IMR-90 (cell line): Measurements from ENCODE around the gene CASP14. TPM values are rescaled to one million over a fixed set of nuclear protein-coding genes. Genes with fewer than 3 reads are reported as not detected.

Experiments used
- ATAC-seq: fragments of 200-7000 bp; cut with Tn5 transposase; 2 replicates; pipeline ENCODE4 v1.9.1; 2020; ENCODE audit warnings: low read depth, mild to moderate bottlenecking, moderate library complexity
- BruUV-seq: library from RNA; stranded (reverse); fragments of 400-500 nt; replicated peaks from 2 replicates; lab custom pipeline; 2021; lab: Mats Ljungman, UMichigan
- CTCF ChIA-PET: fragments of 300-600 bp; formaldehyde crosslinking; extraction: SDS; loops from one replicate; lab custom pipeline; 2021; ENCODE audit warnings: antibody characterized with exemption; lab: Yijun Ruan, JAX
- POLR2A ChIA-PET: fragments of 300-600 bp; sonication (Branson Sonifier 250); formaldehyde crosslinking; loops from one replicate; lab custom pipeline; 2022; ENCODE audit warnings: antibody characterized with exemption; ENCODE audit not compliant: unreplicated experiment; lab: Charles Lee
- DNase-seq: peaks from one replicate; pipeline ENCODE4 v3.0.0; 2013
- H2AFZ ChIP-seq: replicated peaks from 2 replicates; pipeline ENCODE3; 2013; ENCODE audit warnings: low read length, mild to moderate bottlenecking; ENCODE audit not compliant: poor library complexity
- H2AK5ac ChIP-seq: 2 replicates; pipeline ENCODE4 v1.6.1; 2013; ENCODE audit warnings: low read depth, low read length, inconsistent platforms
- H2AK9ac ChIP-seq: replicated peaks from 2 replicates; pipeline ENCODE3; 2013; ENCODE audit warnings: mild to moderate bottlenecking, low read depth, low read length, moderate library complexity; ENCODE audit not compliant: poor library complexity
- H2BK120ac ChIP-seq: 2 replicates; pipeline ENCODE4 v1.6.1; 2013; ENCODE audit warnings: low read depth, low read length, inconsistent platforms
- H2BK15ac ChIP-seq: 3 replicates; pipeline ENCODE4 v1.6.1; 2013; ENCODE audit warnings: low read depth, low read length, inconsistent platforms
- H2BK20ac ChIP-seq: 2 replicates; pipeline ENCODE4 v1.6.1; 2013; ENCODE audit warnings: low read depth, mild to moderate bottlenecking, inconsistent platforms, low read length, moderate library complexity
- H2BK5ac ChIP-seq: 2 replicates; pipeline ENCODE4 v1.6.1; 2013; ENCODE audit warnings: mild to moderate bottlenecking, low read depth, low read length, inconsistent platforms; ENCODE audit not compliant: poor library complexity, severe bottlenecking
- H3K14ac ChIP-seq: replicated peaks from 2 replicates; pipeline ENCODE4 v1.6.1; 2013; ENCODE audit warnings: low read depth, low read length, inconsistent platforms
- H3K18ac ChIP-seq: 2 replicates; pipeline ENCODE4 v1.6.1; 2013; ENCODE audit warnings: low read depth, low read length, control low read depth
- H3K23ac ChIP-seq: 2 replicates; pipeline ENCODE4 v1.6.1; 2013; ENCODE audit warnings: low read depth, low read length, inconsistent platforms
- H3K27ac ChIP-seq: 2 replicates; pipeline ENCODE4 v1.5.1; 2013; ENCODE audit warnings: mild to moderate bottlenecking, control low read depth, low read length; ENCODE audit not compliant: insufficient read depth
- H3K27me3 ChIP-seq: 2 replicates; pipeline ENCODE4 v1.6.1; 2013; ENCODE audit warnings: low read length; ENCODE audit not compliant: control insufficient read depth, insufficient read depth
- H3K36me3 ChIP-seq: 2 replicates; pipeline ENCODE4 v1.6.1; 2013; ENCODE audit warnings: low read length, mixed read lengths; ENCODE audit not compliant: control insufficient read depth, insufficient read depth
- H3K4ac ChIP-seq: 2 replicates; pipeline ENCODE4 v1.6.1; 2013; ENCODE audit warnings: low read depth, low read length, inconsistent platforms
- H3K4me1 ChIP-seq: 2 replicates; pipeline ENCODE4 v1.6.1; 2013; ENCODE audit warnings: low read length, mixed read lengths; ENCODE audit not compliant: control insufficient read depth, insufficient read depth
- H3K4me2 ChIP-seq: 2 replicates; pipeline ENCODE4 v1.6.1; 2013; ENCODE audit warnings: low read depth, mild to moderate bottlenecking, control low read depth, low read length, moderate library complexity
- H3K4me3 ChIP-seq: 2 replicates; pipeline ENCODE4 v1.5.1; 2013; ENCODE audit warnings: low read depth, mild to moderate bottlenecking, control low read depth, low read length, moderate library complexity; ENCODE audit not compliant: insufficient read depth
- H3K56ac ChIP-seq: 2 replicates; pipeline ENCODE4 v1.6.1; 2013; ENCODE audit warnings: low read length, inconsistent platforms; ENCODE audit not compliant: insufficient read depth; ENCODE audit errors: extremely low read depth
- H3K79me1 ChIP-seq, 2 experiments: 2 replicates each; pipeline ENCODE4 v1.6.1; 2013; ENCODE audit warnings: low read length in 2 of 2, inconsistent platforms in 1 of 2, low read depth in 1 of 2
- H3K9ac ChIP-seq: 2 replicates; pipeline ENCODE4 v1.6.1; 2013; ENCODE audit warnings: low read depth, low read length, control low read depth
- H3K9me1 ChIP-seq: 2 replicates; pipeline ENCODE4 v1.6.1; 2013; ENCODE audit warnings: low read length, inconsistent platforms; ENCODE audit not compliant: insufficient read depth
- H3K9me3 ChIP-seq: 2 replicates; pipeline ENCODE4 v1.6.1; 2013; ENCODE audit warnings: low read length; ENCODE audit not compliant: control insufficient read depth, insufficient read depth
- H4K20me1 ChIP-seq: 2 replicates; pipeline ENCODE4 v1.6.1; 2013; ENCODE audit warnings: low read length, inconsistent platforms; ENCODE audit not compliant: insufficient read depth
- H4K5ac ChIP-seq: 2 replicates; pipeline ENCODE4 v1.6.1; 2013; ENCODE audit warnings: mild to moderate bottlenecking, low read depth, low read length, control low read depth
- H4K8ac ChIP-seq, 2 experiments: 2 replicates each; pipeline ENCODE4 v1.6.1; 2013; ENCODE audit warnings: low read depth in 2 of 2, low read length in 2 of 2, control low read depth in 1 of 2, inconsistent platforms in 1 of 2
- H4K91ac ChIP-seq: 2 replicates; pipeline ENCODE4 v1.6.1; 2013; ENCODE audit warnings: low read depth, low read length, inconsistent platforms; ENCODE audit not compliant: insufficient read depth
- CHD1 ChIP-seq: IDR thresholded peaks from 2 replicates; pipeline ENCODE4 v1.6.1; 2012; ENCODE audit warnings: low read depth, low read length, improper control_type of control experiment
- RAD21 ChIP-seq: IDR thresholded peaks from 2 replicates; pipeline ENCODE4 v1.6.1; 2012; ENCODE audit warnings: low read length, improper control_type of control experiment
- SMC3 ChIP-seq: fragments of 150-350 bp; IDR thresholded peaks from 2 replicates; pipeline ENCODE4 v1.6.1; 2016; ENCODE audit warnings: low read depth, mild to moderate bottlenecking, antibody characterized with exemption, low read length, moderate library complexity
- WGBS, 2 experiments: methylation state at CpG; one replicate each; pipeline versions ENCODE4 v1.1.5 to v1.1.7; 2013; ENCODE audit warnings: missing lambda C conversion rate in 2 of 2; ENCODE audit not compliant: insufficient read length in 1 of 2; ENCODE audit errors: extremely low coverage in 2 of 2; 5-methylcytosine and 5-hydroxymethylcytosine counted together
- dilution Hi-C: fragments of 300-500 bp; cut with HindIII; formaldehyde crosslinking; loops from one replicate; pipeline ENCODE4 v1.14.3; 2018; ENCODE audit warnings: low sequenced_read_pairs; ENCODE audit not compliant: unreplicated experiment
- in situ Hi-C: fragments of 300-500 bp; cut with MboI; formaldehyde crosslinking; loops from 3 replicates; pipeline ENCODE4 v1.14.3; 2019; ENCODE audit warnings: low sequenced_read_pairs, inconsistent platforms, mixed read lengths
- intact Hi-C: fragments of 100-400 bp; cut with micrococcal nuclease; formaldehyde crosslinking; loops from 2 replicates; pipeline ENCODE4 v1.10.0; 2022
- polyA plus RNA-seq, 3 experiments: library from polyadenylated mRNA; depleted of rRNA; stranded (reverse); fragments of >200 nt; gene quantifications; 2 replicates each; pipeline ENCODE4 v1.2.3, GENCODE V29; 2012; ENCODE audit warnings: low replicate concordance in 1 of 3
- total RNA-seq: library from RNA; depleted of rRNA; stranded (reverse); fragments of >200 nt; gene quantifications from 2 replicates; pipeline ENCODE4 v1.2.3, GENCODE V29; 2012
- TF ChIP-seq, protein P1 (sequence below): conservative IDR thresholded peaks from 2 replicates; pipeline ENCODE4 v1.5.1; 2012; ENCODE audit warnings: mild to moderate bottlenecking, low read depth, low read length, improper control_type of control experiment

CASP14 gene
- total and polyA plus RNA-seq, 2 of the 4 experiments (the other 2 are of a cell fraction): not detected

DNA sequence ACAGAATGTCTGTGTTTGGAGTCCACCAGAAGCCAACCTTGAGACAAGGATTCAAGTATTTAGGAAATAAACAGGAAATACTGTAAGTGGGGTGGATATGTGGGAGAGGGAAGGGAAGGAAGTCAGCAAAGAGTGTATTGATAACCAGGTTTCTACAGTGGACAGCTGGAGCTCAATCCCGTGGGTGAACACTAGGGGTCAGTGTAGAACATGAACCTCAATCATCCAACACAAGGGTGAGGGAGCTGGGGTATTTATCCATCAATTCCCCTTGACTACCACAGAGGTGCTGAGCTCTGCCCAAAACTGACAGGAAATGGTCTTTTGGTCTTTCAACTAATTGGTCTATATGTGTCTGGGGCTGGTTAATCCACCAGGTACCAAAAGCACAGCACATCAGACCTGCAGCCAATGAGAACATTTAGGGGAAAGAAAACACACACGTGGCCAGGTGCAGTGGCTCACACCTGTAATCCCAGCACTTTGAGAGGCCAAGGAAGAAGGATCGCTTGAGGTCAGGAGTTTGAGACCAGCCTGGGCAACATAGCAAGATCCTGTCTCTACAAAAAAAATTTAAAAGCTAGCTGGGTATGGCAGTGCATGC is 52.3 kb downstream of the CASP14 start:
- dilution Hi-C loops: no loop called here
- H2BK5ac ChIP-seq: no peak overlapping the region
- no peak overlapping the region for H2AK9ac ChIP-seq
- H3K27ac ChIP-seq: no peak overlapping the region
- no peak overlapping the region for H3K4me3 ChIP-seq
- POLR2A ChIA-PET: no interaction called here
- no peak overlapping the region for H2BK20ac ChIP-seq
- no peak overlapping the region for H4K5ac ChIP-seq
- H3K56ac ChIP-seq: no peak overlapping the region
- no TSS peak for BruUV-seq
- no peak overlapping the region for H2AK5ac ChIP-seq
- no peaks in the 10 kb centered on the region for H3K9me1 ChIP-seq
- no peak overlapping the region for H3K14ac ChIP-seq
- 100% methylated on average over 1 of the region's 3 CpGs; no CpG with 5 or more reads in 1 of the 2 experiments for WGBS, 2 experiments
- in situ Hi-C loops: loop anchor here (25.0 kb wide), 1 partner anchor 1086 kb away; the partner anchor contains the start of genes AP1M1 and FAM32A
- no peaks in the 10 kb centered on the region for H4K20me1 ChIP-seq
- H4K8ac ChIP-seq: no peak overlapping the region
- no peak overlapping the region for H3K4ac ChIP-seq
- no peak overlapping the region for H4K91ac ChIP-seq
- TF ChIP-seq, protein P1, sequence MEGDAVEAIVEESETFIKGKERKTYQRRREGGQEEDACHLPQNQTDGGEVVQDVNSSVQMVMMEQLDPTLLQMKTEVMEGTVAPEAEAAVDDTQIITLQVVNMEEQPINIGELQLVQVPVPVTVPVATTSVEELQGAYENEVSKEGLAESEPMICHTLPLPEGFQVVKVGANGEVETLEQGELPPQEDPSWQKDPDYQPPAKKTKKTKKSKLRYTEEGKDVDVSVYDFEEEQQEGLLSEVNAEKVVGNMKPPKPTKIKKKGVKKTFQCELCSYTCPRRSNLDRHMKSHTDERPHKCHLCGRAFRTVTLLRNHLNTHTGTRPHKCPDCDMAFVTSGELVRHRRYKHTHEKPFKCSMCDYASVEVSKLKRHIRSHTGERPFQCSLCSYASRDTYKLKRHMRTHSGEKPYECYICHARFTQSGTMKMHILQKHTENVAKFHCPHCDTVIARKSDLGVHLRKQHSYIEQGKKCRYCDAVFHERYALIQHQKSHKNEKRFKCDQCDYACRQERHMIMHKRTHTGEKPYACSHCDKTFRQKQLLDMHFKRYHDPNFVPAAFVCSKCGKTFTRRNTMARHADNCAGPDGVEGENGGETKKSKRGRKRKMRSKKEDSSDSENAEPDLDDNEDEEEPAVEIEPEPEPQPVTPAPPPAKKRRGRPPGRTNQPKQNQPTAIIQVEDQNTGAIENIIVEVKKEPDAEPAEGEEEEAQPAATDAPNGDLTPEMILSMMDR: peak; percentile 68
- TF ChIP-seq RAD21 (peak; percentile 68), CHD1 (no peak), SMC3 (peak; percentile 34; the same call in 1 of the 2 replicates)
- CTCF ChIA-PET: interaction anchor here (0.9 to 1.7 kb wide), 5 partner anchors 9 to 454 kb away, joined by 3 to 12 read pairs (median 5); a partner anchor contains a TSS
- ATAC-seq (peak; percentile 85), DNase-seq (peak; percentile 56)
- no peak overlapping the region for H2BK15ac ChIP-seq
- H3K18ac ChIP-seq: no peak overlapping the region
- H2AFZ ChIP-seq: peak overlapping the region; percentile 5
- peaks cover 11% of the 10 kb centered on the region for H3K9me3 ChIP-seq
- no peaks in the 10 kb centered on the region for H3K36me3 ChIP-seq
- peaks cover under 1% of the 10 kb centered on the region; the same call in 1 of the 2 replicates for H3K4me1 ChIP-seq
- no peak overlapping the region for H3K4me2 ChIP-seq
- H3K27me3 ChIP-seq: peaks cover 3% of the 10 kb centered on the region
- H2BK120ac ChIP-seq: no peak overlapping the region
- H3K9ac ChIP-seq: no peak overlapping the region
- intact Hi-C loops: loop anchor here (2.0 to 10.0 kb wide), 2 partner anchors 49 to 273 kb away; partner anchors contain the start of gene AKAP8
- H3K79me1 ChIP-seq: 0 out of 4 replicates have a peak, but pooled peaks cover 0 to 1% of the 10 kb centered on the region in 2 experiments
- no peak overlapping the region for H3K23ac ChIP-seq
